PC-9 (cell line): Measurements from ENCODE around the gene F7.

Experiments used
- CTCF ChIP-seq: fragments of 200-600 bp; sonication (generic); conservative IDR thresholded peaks from 2 replicates; pipeline ENCODE4 v1.6.1; 2017; ENCODE audit warnings: mixed run types, antibody characterized with exemption, mild to moderate bottlenecking, moderate library complexity
- EZH2 ChIP-seq: fragments of 200-600 bp; sonication (generic); IDR thresholded peaks from 2 replicates; pipeline ENCODE4 v1.8.0; 2017; ENCODE audit warnings: antibody characterized with exemption, low read depth

GRCh38 chr13:113142876-113143275, 37.3 kb downstream of the F7 start:
- TF ChIP-seq CTCF (no peak), EZH2 (no peak)
